Measurements from ENCODE around the gene RTEL1.

RTEL1 gene

DNA sequence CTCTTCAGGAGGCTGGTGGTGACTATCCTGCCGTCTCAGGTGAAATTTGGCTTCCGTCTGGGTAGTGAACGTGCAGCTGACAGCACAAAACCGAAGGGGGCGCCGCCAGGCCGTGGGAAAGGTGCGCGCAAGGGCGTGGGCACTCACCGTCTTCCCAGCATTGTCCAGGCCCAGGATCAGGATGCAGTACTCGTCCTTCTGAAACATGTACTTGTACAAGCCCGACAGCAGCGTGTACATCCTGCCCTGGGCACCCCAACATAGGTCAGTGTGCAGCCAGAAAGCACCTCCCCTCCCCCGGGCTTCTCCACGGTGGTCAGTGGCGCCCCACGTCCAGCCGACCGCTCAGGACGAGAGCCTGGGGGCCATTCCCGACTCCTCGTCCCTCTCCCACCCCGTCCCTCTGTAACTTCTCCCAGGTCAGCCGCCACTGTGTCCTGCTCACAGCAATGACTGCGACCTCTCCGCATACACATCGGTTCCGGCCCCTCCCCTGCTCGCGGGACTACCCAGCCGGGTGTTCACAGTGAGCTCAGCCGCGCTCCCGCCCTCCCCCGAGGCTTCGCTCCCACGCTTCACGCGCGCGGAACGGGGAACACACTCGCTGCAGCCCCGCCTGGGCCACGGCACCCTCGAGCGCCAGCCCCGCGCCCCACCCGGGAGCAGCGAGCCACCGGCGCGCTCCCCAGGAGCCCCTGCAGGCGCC lies 48.9 kb downstream of the RTEL1 start:
- ATAC-seq: peak; percentile 62
- TF ChIP-seq ZC3H10 (CRISPR knock-in tag; IDR thresholded peaks at IDR 0.05) (no peak), TOX (CRISPR knock-in tag; IDR thresholded peaks at IDR 0.05; ENCODE audit: borderline replicate concordance) (no peak), BACH2 (CRISPR knock-in tag; IDR thresholded peaks at IDR 0.05; ENCODE audit: borderline replicate concordance) (no peak), ZFP3 (CRISPR knock-in tag; IDR thresholded peaks at IDR 0.05) (no peak), TCF4 (CRISPR knock-in tag; IDR thresholded peaks at IDR 0.05; ENCODE audit: borderline replicate concordance) (no peak), ARNTL (CRISPR knock-in tag; IDR thresholded peaks at IDR 0.05; ENCODE audit: borderline replicate concordance, low read depth) (no peak), ZNF565 (CRISPR knock-in tag; conservative IDR thresholded peaks at IDR 0.05; ENCODE audit: low read depth) (no peak), ZNF8 (CRISPR knock-in tag; IDR thresholded peaks at IDR 0.05) (no peak), RARB (CRISPR knock-in tag; IDR thresholded peaks at IDR 0.05) (no peak), ESRRG (CRISPR knock-in tag; IDR thresholded peaks at IDR 0.05) (no peak), POU6F1 (CRISPR knock-in tag; IDR thresholded peaks at IDR 0.05; ENCODE audit: borderline replicate concordance, low read depth) (no peak), GLIS3 (CRISPR knock-in tag; IDR thresholded peaks at IDR 0.05) (no peak), PATZ1 (CRISPR knock-in tag; IDR thresholded peaks at IDR 0.05; ENCODE audit: borderline replicate concordance) (no peak)

- ATAC-seq: peak; percentile 93
- no peak for TF ChIP-seq PPARA (CRISPR knock-in tag; IDR thresholded peaks at IDR 0.05; ENCODE audit: borderline replicate concordance)
- TF ChIP-seq, protein P1, sequence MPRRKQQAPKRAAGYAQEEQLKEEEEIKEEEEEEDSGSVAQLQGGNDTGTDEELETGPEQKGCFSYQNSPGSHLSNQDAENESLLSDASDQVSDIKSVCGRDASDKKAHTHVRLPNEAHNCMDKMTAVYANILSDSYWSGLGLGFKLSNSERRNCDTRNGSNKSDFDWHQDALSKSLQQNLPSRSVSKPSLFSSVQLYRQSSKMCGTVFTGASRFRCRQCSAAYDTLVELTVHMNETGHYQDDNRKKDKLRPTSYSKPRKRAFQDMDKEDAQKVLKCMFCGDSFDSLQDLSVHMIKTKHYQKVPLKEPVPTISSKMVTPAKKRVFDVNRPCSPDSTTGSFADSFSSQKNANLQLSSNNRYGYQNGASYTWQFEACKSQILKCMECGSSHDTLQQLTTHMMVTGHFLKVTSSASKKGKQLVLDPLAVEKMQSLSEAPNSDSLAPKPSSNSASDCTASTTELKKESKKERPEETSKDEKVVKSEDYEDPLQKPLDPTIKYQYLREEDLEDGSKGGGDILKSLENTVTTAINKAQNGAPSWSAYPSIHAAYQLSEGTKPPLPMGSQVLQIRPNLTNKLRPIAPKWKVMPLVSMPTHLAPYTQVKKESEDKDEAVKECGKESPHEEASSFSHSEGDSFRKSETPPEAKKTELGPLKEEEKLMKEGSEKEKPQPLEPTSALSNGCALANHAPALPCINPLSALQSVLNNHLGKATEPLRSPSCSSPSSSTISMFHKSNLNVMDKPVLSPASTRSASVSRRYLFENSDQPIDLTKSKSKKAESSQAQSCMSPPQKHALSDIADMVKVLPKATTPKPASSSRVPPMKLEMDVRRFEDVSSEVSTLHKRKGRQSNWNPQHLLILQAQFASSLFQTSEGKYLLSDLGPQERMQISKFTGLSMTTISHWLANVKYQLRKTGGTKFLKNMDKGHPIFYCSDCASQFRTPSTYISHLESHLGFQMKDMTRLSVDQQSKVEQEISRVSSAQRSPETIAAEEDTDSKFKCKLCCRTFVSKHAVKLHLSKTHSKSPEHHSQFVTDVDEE (CRISPR knock-in tag; IDR thresholded peaks at IDR 0.05): 0 out of 2 replicates have a peak, but pooled peaks have one; percentile 7
- no peak for TF ChIP-seq CSDC2 (CRISPR knock-in tag; IDR thresholded peaks at IDR 0.05)
Observed at GRCh38 chr20:63707558-63708300, 49.6 kb downstream of the RTEL1 start, which contains the start of the genes ARFRP1 and ZGPAT. ARFRP1 (minus strand) TSS chr20:63707976; CDS start chr20:63707091, 885 bp downstream. ZGPAT (plus strand) TSS chr20:63708039; CDS start chr20:63708581, 542 bp downstream.

GRCh38 chr20:63708301-63709148 lies 50.4 kb downstream of the RTEL1 start:
- no peak for TF ChIP-seq CSDC2 (CRISPR knock-in tag; IDR thresholded peaks at IDR 0.05)
- no peak for TF ChIP-seq ZC3H10 (CRISPR knock-in tag; IDR thresholded peaks at IDR 0.05)
- TF ChIP-seq, protein P2, sequence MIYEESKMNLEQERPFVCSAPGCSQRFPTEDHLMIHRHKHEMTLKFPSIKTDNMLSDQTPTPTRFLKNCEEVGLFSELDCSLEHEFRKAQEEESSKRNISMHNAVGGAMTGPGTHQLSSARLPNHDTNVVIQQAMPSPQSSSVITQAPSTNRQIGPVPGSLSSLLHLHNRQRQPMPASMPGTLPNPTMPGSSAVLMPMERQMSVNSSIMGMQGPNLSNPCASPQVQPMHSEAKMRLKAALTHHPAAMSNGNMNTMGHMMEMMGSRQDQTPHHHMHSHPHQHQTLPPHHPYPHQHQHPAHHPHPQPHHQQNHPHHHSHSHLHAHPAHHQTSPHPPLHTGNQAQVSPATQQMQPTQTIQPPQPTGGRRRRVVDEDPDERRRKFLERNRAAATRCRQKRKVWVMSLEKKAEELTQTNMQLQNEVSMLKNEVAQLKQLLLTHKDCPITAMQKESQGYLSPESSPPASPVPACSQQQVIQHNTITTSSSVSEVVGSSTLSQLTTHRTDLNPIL (CRISPR knock-in tag; IDR thresholded peaks at IDR 0.05; ENCODE audit: low read depth): no peak
- TF ChIP-seq ZNF8 (CRISPR knock-in tag; IDR thresholded peaks at IDR 0.05): no peak
- TF ChIP-seq TCF4 (CRISPR knock-in tag; IDR thresholded peaks at IDR 0.05; ENCODE audit: borderline replicate concordance): no peak
- TF ChIP-seq ZNF565 (CRISPR knock-in tag; conservative IDR thresholded peaks at IDR 0.05; ENCODE audit: low read depth): no peak
- TF ChIP-seq SNAI2 (CRISPR knock-in tag; IDR thresholded peaks at IDR 0.05): no peak
- TF ChIP-seq ZNF70 (CRISPR knock-in tag; IDR thresholded peaks at IDR 0.05): no peak
- TF ChIP-seq ARNTL (CRISPR knock-in tag; IDR thresholded peaks at IDR 0.05; ENCODE audit: borderline replicate concordance, low read depth): no peak
- no peak for ATAC-seq

Measured in SK-N-SH treated with all-trans-retinoic acid at 6 μM for 48 hours (cell line).